Fibroblast of lung (primary cell): ENCODE measurements around the gene QRFPR. TPM values are rescaled to one million over a fixed set of nuclear protein-coding genes. Genes with fewer than 3 reads are reported as not detected.
"Not testable (repeated sequence)": the region's sequence is repeated elsewhere in the genome, so short reads cannot be mapped to it uniquely, and the experiment has no call there.

Experiments
- DNase-seq, 2 donors: peaks; one replicate each; pipeline versions ENCODE4 v3.0.0 to v3.0.0-alpha.2; 2010; ENCODE audit warnings: low read depth in 2 of 2
- H2AFZ ChIP-seq: 2 replicates; pipeline ENCODE4 v1.5.1; 2012; ENCODE audit warnings: low read length, control low read depth, inconsistent platforms
- H3K27ac ChIP-seq: 2 replicates; pipeline ENCODE4 v1.5.1; 2011; ENCODE audit warnings: low read length, control low read depth; ENCODE audit not compliant: insufficient read depth
- H3K27me3 ChIP-seq: 2 replicates; pipeline ENCODE4 v1.5.1; 2011; ENCODE audit warnings: mild to moderate bottlenecking, low read length; ENCODE audit not compliant: control insufficient read depth, insufficient read depth
- H3K36me3 ChIP-seq: 2 replicates; pipeline ENCODE4 v1.5.1; 2011; ENCODE audit warnings: low read length; ENCODE audit not compliant: control insufficient read depth, insufficient read depth
- H3K4me1 ChIP-seq: 2 replicates; pipeline ENCODE4 v1.5.1; 2011; ENCODE audit warnings: low read length; ENCODE audit not compliant: control insufficient read depth, insufficient read depth; ENCODE audit errors: extremely low read depth
- H3K4me2 ChIP-seq: 2 replicates; pipeline ENCODE4 v1.5.1; 2011; ENCODE audit warnings: low read length, control low read depth; ENCODE audit not compliant: insufficient read depth; ENCODE audit errors: extremely low read depth
- H3K4me3 ChIP-seq, 4 experiments: fragments of 200-600 bp in 1 of 4; sonication (generic) in 1 of 4; replicated peaks in 1 of 4; 2 replicates each; pipeline ENCODE4 v1.5.1; 2011 to 2016; ENCODE audit warnings: low read length in 4 of 4, low read depth in 3 of 4, mild to moderate bottlenecking in 3 of 4, control low read depth in 2 of 4, inconsistent platforms in 1 of 4, mixed read lengths in 1 of 4; ENCODE audit not compliant: insufficient read depth in 1 of 4; ENCODE audit errors: control extremely low read depth in 1 of 4
- H3K79me2 ChIP-seq: 2 replicates; pipeline ENCODE4 v1.5.1; 2012; ENCODE audit warnings: mild to moderate bottlenecking, low read length, inconsistent platforms; ENCODE audit not compliant: control insufficient read depth, insufficient read depth
- H3K9ac ChIP-seq: 2 replicates; pipeline ENCODE4 v1.5.1; 2011; ENCODE audit warnings: mild to moderate bottlenecking, low read length, control low read depth; ENCODE audit not compliant: insufficient read depth
- H3K9me3 ChIP-seq: 2 replicates; pipeline ENCODE4 v1.5.1; 2012; ENCODE audit warnings: low read depth, low read length; ENCODE audit not compliant: control insufficient read depth, insufficient read depth
- H4K20me1 ChIP-seq: 2 replicates; pipeline ENCODE4 v1.5.1; 2011; ENCODE audit warnings: low read length; ENCODE audit not compliant: control insufficient read depth, insufficient read depth; ENCODE audit errors: extremely low read depth
- CTCF ChIP-seq, 2 donors: IDR thresholded peaks in 1 of 2; conservative IDR thresholded peaks in 1 of 2; 1 replicate in 1 of 2; 2 replicates in 1 of 2; pipeline ENCODE4 v1.5.1; 2011 to 2012; ENCODE audit warnings: low read length in 2 of 2, control low read depth in 1 of 2, inconsistent platforms in 1 of 2, low read depth in 1 of 2, mild to moderate bottlenecking in 1 of 2
- EZH2 ChIP-seq: IDR thresholded peaks from 2 replicates; pipeline ENCODE4 v1.5.1; 2012; ENCODE audit warnings: low read length, control low read depth, mild to moderate bottlenecking; ENCODE audit errors: missing control alignments
- polyA plus RNA-seq, 2 donors: library from polyadenylated mRNA; depleted of rRNA in 1 of 2; stranded (reverse) in 1 of 2; unstranded in 1 of 2; fragments of >200 nt; gene quantifications; 2 replicates each; pipeline ENCODE4 v1.2.1, GENCODE V29; 2011 to 2012; ENCODE audit warnings: missing spikeins in 1 of 2
- total RNA-seq: library from RNA; depleted of rRNA; stranded (reverse); fragments of >200 nt; gene quantifications from 2 replicates; pipeline ENCODE4 v1.2.1, GENCODE V29; 2014

The QRFPR gene
- total and polyA plus RNA-seq, 2 donors (not counting 1 experiment from before 2014, with no cell fraction given): not detected

DNA sequence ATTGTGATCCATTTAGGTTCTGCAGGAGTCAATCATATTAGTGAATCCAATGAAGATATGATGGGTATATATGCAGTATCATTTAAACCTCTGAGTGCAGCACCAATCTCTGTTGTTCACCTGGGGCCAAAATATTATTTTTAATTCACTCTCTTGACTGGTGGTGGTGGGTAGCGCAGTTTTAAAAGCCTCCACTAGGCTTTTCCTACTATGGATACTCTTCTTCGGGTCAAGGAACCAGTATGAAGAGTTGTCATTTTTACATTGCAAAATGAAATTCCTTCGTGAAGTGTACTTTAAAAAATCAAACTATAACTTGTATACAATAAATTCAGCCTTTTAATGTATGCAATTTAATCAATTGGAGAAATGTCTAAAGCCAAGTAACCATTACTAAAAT lies 56.5 kb downstream of the QRFPR start:
- Histone ChIP-seq H3K4me1 (no peaks in the 10 kb centered on the region), H3K79me2 (no peaks in the 10 kb centered on the region), H3K36me3 (no peaks in the 10 kb centered on the region), H3K4me2 (no peak overlapping the region), H4K20me1 (no peaks in the 10 kb centered on the region), H2AFZ (no peak overlapping the region), H3K9me3 (no peaks in the 10 kb centered on the region), H3K9ac (no peak overlapping the region), H3K27ac (no peak overlapping the region), H3K27me3 (no peaks in the 10 kb centered on the region), H3K4me3 (no peak overlapping the region)
- no peak for TF ChIP-seq CTCF (conservative IDR thresholded peaks at IDR 0.05 in 1 of 2, IDR thresholded peaks at IDR 0.05 in 1 of 2; ENCODE audit: low read depth in 1 of 2, low read length in 2 of 2)
- TF ChIP-seq EZH2: no peak
- no peak for DNase-seq

DNA sequence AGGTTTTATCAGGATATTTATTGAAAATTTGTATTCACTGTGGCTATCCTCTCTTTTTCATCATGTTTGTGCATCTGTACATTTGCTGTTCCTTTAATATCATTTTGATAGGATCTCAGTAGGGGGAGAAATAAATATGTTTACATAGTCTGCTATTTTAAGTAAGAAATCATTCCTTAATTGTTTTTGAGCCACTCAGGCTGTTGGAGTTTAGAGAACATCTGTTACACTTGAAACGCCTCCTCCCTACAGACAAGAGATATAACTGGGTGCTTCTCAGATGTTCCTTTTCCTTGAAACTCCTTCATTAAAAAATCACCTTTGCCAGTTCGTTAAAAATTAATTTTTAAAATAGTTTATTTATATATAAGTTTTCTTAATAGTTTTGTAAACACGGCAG lies 59.4 kb downstream of the QRFPR start:
- Histone ChIP-seq H3K9ac (no peak overlapping the region), H3K9me3 (no peaks in the 10 kb centered on the region), H3K79me2 (no peaks in the 10 kb centered on the region), H2AFZ (no peak overlapping the region), H3K36me3 (no peaks in the 10 kb centered on the region), H3K4me3 (no peak overlapping the region), H3K4me2 (no peak overlapping the region), H3K27me3 (no peaks in the 10 kb centered on the region), H3K4me1 (no peaks in the 10 kb centered on the region), H3K27ac (no peak overlapping the region), H4K20me1 (no peaks in the 10 kb centered on the region)
- DNase-seq: no peak
- TF ChIP-seq EZH2 (no peak), CTCF (conservative IDR thresholded peaks at IDR 0.05 in 1 of 2, IDR thresholded peaks at IDR 0.05 in 1 of 2; ENCODE audit: low read depth in 1 of 2, low read length in 2 of 2) (no peak)

DNA sequence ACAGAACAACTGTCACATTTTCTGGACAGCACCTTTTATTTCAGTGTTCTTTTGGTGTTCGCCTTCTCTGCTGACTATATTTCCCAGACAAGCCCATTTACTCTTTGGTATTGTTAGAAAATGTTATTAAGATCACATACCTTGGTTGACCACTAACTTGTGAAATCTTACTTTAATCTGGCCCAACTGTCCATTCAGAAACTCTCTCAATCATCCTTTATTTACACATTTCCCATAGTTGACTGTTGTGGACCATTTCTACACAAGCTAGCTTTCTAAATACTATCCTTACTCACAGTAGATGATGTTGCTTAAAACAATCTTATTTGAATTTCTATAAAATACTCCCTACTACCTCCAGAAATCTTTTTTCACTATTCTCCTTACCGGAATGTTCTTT lies 64.7 kb downstream of the QRFPR start:
- Histone ChIP-seq H3K4me1 (no peaks in the 10 kb centered on the region), H3K4me2 (no peak overlapping the region), H3K79me2 (no peaks in the 10 kb centered on the region), H3K27ac (no peak overlapping the region), H2AFZ (no peak overlapping the region), H3K4me3 (no peak overlapping the region), H3K36me3 (no peaks in the 10 kb centered on the region), H4K20me1 (no peaks in the 10 kb centered on the region), H3K9ac (no peak overlapping the region), H3K9me3 (no peaks in the 10 kb centered on the region), H3K27me3 (no peaks in the 10 kb centered on the region)
- no peak for TF ChIP-seq EZH2
- TF ChIP-seq CTCF (conservative IDR thresholded peaks at IDR 0.05 in 1 of 2, IDR thresholded peaks at IDR 0.05 in 1 of 2; ENCODE audit: low read depth in 1 of 2, low read length in 2 of 2): no peak
- no peak for DNase-seq

DNA sequence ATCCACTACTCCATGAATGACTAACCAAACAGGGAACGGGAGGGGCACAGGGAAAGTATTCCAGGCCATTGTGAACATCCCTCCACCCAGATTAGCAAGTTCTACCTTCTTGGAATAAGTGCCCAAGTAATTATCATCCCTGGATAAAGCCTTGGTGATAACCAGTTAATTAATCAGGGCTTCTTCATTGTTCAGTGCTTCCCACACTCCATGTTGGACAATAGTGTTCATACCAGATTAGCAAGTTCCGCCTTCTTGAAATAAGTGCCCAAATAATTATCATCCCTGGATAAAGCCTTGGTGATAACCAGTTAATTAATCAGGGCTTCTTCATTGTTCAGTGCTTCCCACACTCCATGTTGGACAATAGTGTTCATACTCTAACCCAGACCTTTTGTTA lies 67.4 kb downstream of the QRFPR start:
- not testable (repeated sequence) for H3K79me2 ChIP-seq, H3K9ac ChIP-seq, H4K20me1 ChIP-seq, H3K4me2 ChIP-seq, H3K4me1 ChIP-seq, H2AFZ ChIP-seq, H3K9me3 ChIP-seq, DNase-seq, H3K4me3 ChIP-seq, H3K36me3 ChIP-seq, H3K27ac ChIP-seq, H3K27me3 ChIP-seq
